H4 (cell line): ENCODE data around the gene IGSF21. TPM values are rescaled to one million over a fixed set of nuclear protein-coding genes. Genes with fewer than 3 reads are reported as not detected.
A peak's percentile ranks its signal among the peaks of the same experiment; 100 is the strongest.

Source experiments
- DNase-seq: peaks from one replicate; pipeline ENCODE4 v3.0.0-alpha.2; 2015; ENCODE audit warnings: low spot score
- total RNA-seq: library from RNA; depleted of rRNA; stranded (reverse); fragments of >200 nt; shearing (Covaris generic); gene quantifications from 2 replicates; pipeline ENCODE4 v1.2.3, GENCODE V29; 2014

The IGSF21 gene
- total RNA-seq, 1 experiment from 2014 or later: not detected

- DNase-seq: no peak
These were observed 97.7 kb downstream of the IGSF21 start for GRCh38 chr1:18205319-18205718.

GRCh38 chr1:18211764-18212163, 104.2 kb downstream of the IGSF21 start:
- no peak for DNase-seq

DNA sequence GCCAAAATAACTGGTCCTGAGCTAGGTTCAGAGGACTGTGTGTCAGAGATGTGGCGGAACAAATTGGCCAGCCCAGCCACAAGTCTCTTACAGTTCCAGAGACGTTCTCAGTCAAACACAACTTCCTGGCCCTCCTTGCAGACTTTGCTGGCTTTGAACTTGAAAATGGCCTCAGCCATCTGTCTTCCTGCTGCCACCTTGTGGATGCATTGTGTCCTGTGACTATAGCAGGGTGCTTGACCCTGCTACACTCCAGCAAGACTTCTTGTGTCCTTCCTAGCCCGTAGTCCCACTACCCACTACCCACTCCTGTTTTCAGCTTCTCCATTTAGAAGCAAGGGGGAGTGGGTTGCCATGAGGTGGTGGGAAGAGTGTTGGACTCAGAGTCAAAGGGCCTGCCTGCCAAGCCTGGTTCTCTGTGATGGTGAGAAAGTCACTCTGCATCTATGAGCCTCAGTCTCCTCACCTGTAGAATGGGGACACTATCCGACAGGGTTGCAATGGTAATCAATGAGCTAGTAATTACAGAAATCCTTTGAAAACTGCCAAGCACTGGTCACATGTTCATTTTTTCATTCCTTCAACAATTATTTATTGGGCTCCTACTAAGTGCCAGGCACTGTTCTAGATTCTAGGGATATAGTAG, 109.9 kb downstream of the IGSF21 start:
- DNase-seq: peak; percentile 35

- no peak for DNase-seq
These were observed 122.0 kb downstream of the IGSF21 start for GRCh38 chr1:18229625-18230024.

GRCh38 chr1:18230321-18230720, 122.7 kb downstream of the IGSF21 start:
- no peak for DNase-seq

DNA sequence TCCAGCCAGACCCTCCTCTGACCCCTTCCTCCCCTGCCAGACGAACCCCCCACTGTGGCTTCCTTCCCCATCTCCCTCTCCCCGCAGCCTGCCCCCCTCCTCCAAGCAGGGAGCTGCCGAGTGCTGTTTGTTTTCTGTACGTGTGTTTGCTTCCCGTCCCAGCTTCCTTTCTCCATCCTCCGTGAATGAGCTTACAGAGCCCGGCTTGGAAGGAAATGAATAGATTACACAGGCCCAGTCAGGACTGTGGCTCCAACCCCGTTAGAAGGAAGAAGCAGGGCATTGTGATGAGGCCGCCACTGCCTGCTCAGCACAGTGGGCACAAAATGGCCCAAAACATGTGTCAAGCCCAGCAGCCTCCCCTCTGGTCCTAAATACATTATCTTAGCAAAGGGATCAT, 123.2 kb downstream of the IGSF21 start:
- DNase-seq: no peak

DNA sequence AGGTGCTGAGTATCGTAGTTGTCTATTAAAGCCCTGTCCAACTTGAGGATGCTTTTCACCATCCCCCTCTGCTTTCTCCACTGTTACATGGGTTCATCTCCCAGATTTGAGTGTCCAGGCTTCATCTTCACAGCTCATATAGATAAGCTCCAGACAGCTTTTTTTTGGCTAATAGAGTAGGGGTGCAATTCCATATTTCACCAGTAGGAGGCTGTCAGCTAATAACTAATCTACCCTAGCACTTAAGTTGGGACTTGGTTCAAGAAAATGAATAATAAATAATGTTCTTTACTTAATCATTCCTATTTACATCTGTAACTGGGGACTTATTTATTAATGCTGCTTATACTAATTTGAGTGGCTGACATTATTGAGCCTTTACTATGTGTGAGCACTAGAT, 124.5 kb downstream of the IGSF21 start:
- DNase-seq: no peak

DNA sequence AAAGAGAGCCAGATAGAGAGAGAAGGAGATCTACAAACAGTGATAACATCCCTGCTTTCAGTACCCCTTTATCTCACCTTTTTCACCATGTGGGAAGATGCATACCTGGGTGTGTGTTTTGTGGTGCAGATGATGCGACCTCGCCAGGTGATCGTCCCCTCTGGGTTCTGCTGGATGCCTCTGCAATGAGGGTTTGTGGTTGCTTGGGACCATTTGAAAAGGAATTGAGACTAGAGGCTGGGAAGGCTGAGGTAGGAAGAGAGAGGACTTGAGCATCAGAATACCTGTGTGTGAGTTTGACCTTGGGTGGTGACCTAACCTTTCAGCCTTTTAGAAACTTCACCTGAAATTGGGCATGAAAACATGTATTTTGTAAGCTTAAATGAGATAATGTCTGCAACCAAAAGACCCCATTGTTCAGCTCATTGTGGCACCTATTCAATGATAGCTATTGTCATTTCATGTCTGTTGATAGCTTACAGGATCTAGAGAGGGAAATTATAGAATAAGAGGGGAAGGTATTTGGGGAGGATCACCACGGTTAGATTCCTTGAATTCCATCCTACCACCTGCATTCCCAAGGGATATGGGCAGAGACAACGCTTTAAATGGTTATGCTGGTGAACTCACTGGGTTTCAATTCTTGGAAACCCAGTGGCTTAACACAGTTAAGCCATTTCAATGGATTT, 125.7 kb downstream of the IGSF21 start:
- no peak for DNase-seq

DNA sequence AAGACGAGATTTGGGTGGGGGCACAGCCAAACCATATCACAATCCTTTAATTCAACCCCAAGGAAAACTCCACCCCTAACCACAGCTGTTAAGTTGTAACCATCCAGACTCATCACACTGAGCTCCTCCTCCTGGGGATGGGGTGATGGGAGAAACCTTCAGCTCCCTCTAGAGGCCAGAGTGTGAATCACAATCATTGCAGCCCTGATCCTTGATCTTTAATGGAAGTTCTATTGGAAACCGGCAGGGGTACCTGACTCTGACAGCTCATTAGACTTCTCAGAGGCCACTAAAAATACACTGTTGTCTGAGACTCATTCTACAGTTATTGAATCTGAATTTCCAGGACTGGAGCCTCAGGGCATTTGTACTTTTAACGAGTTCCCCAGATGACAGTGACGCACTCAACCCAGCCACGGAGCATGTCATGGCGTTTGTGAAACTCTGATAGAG, 127.2 kb downstream of the IGSF21 start:
- peak; percentile 46 for DNase-seq

- no peak for DNase-seq
These were observed 129.8 kb downstream of the IGSF21 start for GRCh38 chr1:18237371-18237770.

DNA sequence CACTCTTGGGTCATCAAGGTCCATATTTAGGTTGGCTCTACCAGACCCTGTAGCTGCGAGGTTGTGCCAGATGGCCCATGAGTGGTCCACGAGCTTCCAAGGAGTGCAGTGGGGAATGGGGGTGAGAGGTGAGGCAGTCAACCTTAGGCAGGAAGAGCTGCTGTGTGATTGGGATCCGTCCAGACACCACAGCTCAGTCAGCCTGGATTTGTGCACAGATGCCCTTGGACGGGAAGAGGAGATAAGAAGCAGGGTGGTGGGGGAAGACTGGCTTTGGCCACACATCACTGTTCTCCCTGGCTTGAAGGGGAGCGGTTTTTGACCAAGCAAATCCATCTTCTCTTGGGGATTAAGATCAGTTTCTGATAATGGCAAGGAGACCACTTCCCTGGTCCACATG, 130.6 kb downstream of the IGSF21 start:
- no peak for DNase-seq

- no peak for DNase-seq
These were observed 132.1 kb downstream of the IGSF21 start for GRCh38 chr1:18239671-18240070.

DNA sequence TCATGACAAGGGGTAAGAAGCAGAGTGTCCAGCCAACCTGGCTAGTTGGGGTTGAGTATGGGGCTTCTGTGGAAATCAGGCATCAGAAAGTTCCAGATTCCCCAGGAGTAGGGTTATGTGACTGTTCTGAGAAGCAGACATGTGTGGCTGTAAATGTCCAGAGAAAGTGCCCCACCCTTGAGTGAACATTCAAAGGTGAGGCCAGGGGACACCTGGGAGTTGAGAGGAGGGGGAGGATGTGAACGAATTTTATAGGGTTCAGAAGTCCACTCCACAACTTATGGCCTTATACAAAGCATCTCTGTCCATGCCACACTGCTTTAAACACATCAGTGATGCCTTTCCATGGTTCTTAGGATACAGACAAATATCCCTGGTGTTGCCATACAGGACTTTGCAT, 133.3 kb downstream of the IGSF21 start:
- no peak for DNase-seq

DNA sequence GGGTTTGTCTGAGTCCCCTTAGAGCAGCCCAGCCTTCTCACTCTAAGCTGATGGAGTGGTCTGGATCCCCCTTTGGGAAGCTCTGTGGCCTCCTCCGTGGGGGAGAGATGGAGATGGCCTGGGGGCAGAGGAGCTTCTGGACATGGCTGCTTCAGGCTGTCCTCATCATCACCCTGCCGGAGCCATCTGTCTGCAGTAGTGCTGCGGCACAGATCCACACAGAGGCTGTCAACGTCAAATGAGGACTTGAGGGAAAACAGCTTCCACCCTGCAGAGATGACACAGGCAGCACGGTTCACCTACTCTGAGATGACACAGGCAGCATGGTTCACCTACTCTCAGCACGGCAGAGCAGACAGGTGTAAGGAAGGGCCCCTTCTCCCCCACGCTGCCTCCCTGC, 134.3 kb downstream of the IGSF21 start:
- DNase-seq: no peak

GRCh38 chr1:18243503-18244175, 136.0 kb downstream of the IGSF21 start:
- no peak for DNase-seq

GRCh38 chr1:18244762-18245161, 137.2 kb downstream of the IGSF21 start:
- no peak for DNase-seq

GRCh38 chr1:18245647-18246046, 138.0 kb downstream of the IGSF21 start:
- DNase-seq: no peak

DNA sequence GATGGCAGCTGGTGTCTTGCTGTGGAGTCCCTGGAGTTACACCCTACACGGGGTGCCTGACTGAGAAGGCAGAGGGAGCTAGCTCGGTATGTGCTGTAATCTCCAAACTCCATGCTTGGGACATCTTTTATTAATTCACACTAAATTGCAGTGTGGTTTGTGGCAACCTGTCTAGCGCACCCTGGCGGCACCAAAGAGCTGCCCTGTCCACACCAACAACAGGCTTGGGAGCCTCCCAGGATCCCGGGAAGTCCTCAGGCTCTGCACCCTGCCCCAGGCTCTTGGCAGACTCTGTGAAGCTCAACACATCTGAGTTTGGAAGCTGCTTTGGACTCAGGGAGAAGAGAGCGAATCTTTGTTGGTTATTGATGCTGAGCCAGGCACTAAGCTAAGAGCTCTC, 138.9 kb downstream of the IGSF21 start:
- DNase-seq: no peak

GRCh38 chr1:18247151-18247550, 139.6 kb downstream of the IGSF21 start:
- DNase-seq: no peak

DNA sequence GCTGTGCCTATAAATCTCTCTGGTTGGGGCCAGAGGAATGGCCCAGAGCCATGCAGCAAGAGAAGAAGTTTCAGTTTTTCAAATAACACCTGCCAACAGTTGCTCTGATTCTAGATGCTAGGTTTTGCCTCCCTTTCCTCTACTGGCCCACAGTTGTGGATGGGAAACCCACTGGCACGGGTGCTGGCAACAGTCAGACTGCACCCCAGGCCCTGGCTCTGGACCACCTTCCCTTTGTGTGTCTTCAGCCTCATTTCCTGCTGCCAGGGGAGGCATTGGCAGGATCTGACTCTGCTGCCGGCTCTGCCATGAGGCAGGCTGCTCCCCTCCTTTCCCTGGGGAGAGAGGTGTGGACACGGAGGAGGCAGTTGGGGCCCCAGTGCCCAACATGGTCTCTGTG, 142.0 kb downstream of the IGSF21 start:
- DNase-seq: no peak

- no peak for DNase-seq
These were observed 145.5 kb downstream of the IGSF21 start for GRCh38 chr1:18253093-18253492.

DNA sequence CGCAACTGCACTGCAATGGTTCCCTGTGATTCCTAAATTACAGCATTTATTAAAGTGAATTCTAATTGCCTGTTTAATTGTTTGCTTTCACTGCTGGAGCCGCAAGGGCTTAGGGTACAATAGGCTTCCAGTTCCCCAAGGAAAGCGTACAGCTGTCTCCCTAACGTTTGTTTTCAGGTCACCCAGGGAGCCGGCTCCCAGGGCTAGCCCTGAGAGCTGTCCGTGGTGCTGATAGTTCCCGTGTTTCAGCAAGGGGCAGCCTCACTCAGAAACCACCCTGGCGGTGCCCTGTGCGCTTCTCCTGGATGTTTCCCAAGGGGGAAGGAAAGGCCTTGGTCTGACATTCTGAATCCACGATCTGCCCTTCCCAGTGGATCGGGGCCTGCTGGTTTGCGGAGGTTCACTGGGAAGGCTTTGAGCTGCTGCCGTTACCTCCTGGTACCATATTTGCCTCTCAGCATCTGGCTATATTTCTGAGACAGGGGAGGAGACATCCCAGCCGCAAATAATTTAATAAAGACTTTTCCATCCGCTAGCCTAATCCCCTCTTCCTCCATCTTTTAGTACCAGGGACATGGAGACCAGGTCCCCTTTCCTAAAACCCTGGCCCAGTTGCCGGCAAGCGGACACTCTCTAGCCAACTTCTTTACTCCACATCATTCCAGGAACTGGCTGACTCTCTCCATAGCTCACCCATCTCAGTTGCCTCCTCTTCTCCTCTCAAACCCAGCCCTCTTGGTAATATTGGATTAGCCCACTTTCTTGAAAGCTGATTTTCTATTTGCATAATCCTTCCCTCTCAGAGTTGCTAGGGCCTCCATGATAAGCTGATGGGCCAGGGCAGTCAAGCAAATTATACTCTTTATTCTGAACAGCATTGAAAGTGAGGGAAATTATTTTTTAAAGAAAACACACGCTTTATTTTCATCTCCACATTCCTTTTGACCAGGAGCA, 149.0 kb downstream of the IGSF21 start:
- no peak for DNase-seq
